AG04449 (cell line): Measurements from ENCODE around the gene CCDC15.
"Not testable (repeated sequence)": the region's sequence is repeated elsewhere in the genome, so short reads cannot be mapped to it uniquely, and the experiment has no call there.

Experiments used
- CTCF ChIA-PET: fragments of 350-600 bp; formaldehyde crosslinking; extraction: SDS; loops from one replicate; lab custom pipeline; 2021; ENCODE audit warnings: antibody characterized with exemption; lab: Yijun Ruan, JAX
- POLR2A ChIA-PET: fragments of 400-600, 350-600 bp; formaldehyde crosslinking; extraction: SDS; loops from one replicate; lab custom pipeline; 2020; ENCODE audit warnings: antibody characterized with exemption, inconsistent platforms; lab: Yijun Ruan, JAX
- DNase-seq: peaks from one replicate; pipeline ENCODE4 v3.0.0-alpha.2; 2010; ENCODE audit warnings: low read depth, low spot score
- H3K4me3 ChIP-seq: 2 replicates; pipeline ENCODE4 v1.5.1; 2011; ENCODE audit warnings: low read depth, mild to moderate bottlenecking, control low read depth, low read length
- CTCF ChIP-seq: IDR thresholded peaks from one replicate; pipeline ENCODE4 v1.5.1; 2011; ENCODE audit warnings: mild to moderate bottlenecking, moderate library complexity, low read length, control low read depth, inconsistent platforms; ENCODE audit not compliant: insufficient read depth; ENCODE audit errors: missing control alignments

The CCDC15 gene

GRCh38 chr11:125085301-125086081, 131.5 kb downstream of the CCDC15 start:
- no peak overlapping the region for H3K4me3 ChIP-seq
- CTCF ChIA-PET, result no interaction called here
- TF ChIP-seq CTCF, result no peak
- POLR2A ChIA-PET, result no interaction called here
- DNase-seq, result no peak

DNA sequence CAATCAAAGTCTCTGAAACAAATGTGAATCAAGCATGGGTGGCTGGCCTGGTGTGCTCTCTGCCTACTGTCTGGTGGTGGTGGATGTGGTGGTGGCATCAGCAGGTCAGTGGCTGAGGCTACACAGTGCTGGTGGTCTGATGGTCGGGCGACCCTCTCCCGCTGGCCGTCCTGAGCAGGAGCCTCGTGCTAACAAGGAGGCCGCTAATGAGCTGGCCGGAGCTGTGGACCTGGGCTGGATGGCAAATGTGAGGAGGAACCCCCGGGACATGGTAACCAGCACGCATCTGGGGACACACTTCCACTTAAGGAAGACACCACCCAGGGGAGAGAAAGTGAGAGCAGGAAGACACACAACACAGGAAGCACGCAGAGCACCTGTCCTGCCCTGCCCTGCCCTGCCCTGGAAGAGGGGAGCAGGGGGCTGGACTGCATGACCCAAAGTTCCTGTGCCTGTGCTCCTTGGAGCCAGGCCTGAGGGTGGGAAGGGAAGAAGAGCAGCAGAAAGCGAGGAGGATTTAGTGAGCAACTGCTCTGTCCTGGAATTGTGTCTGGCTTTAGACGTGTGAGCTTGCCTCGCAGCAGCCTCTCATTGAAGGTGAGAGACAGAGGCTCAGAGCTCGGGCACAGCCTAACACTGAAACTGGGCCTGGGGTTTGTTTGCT, 132.8 kb downstream of the CCDC15 start:
- TF ChIP-seq CTCF, result no peak
- no peak overlapping the region for H3K4me3 ChIP-seq
- no peak for DNase-seq
- POLR2A ChIA-PET, result no interaction called here
- CTCF ChIA-PET, result interaction anchor here (1.0 to 13.9 kb wide), 4 partner anchors 24 to 261 kb away, joined by 3 to 160 read pairs (median 48); partner anchors contain the start of gene TMEM218

- no peak overlapping the region for H3K4me3 ChIP-seq
- CTCF ChIA-PET, result interaction anchor here (0.9 to 13.9 kb wide), 5 partner anchors 36 to 345 kb away, joined by 4 to 160 read pairs (median 5); no protein-coding TSS in a partner anchor
- no peak for TF ChIP-seq CTCF
- DNase-seq, result no peak
- POLR2A ChIA-PET, result no interaction called here
These were observed 134.1 kb downstream of the CCDC15 start for GRCh38 chr11:125088123-125088522.

GRCh38 chr11:125088576-125089455, 134.8 kb downstream of the CCDC15 start:
- CTCF ChIA-PET, result interaction anchor here (0.9 to 13.9 kb wide), 6 partner anchors 19 to 344 kb away, joined by 3 to 160 read pairs (median 4); no protein-coding TSS in a partner anchor
- TF ChIP-seq CTCF, result no peak
- no peak overlapping the region for H3K4me3 ChIP-seq
- POLR2A ChIA-PET, result no interaction called here
- no peak for DNase-seq

GRCh38 chr11:125089481-125089880, 135.5 kb downstream of the CCDC15 start:
- CTCF ChIA-PET, result interaction anchor here (1.2 to 13.9 kb wide), 6 partner anchors 11 to 346 kb away, joined by 3 to 160 read pairs (median 20); no protein-coding TSS in a partner anchor
- DNase-seq, POLR2A ChIA-PET, H3K4me3 ChIP-seq: not testable (repeated sequence)

DNA sequence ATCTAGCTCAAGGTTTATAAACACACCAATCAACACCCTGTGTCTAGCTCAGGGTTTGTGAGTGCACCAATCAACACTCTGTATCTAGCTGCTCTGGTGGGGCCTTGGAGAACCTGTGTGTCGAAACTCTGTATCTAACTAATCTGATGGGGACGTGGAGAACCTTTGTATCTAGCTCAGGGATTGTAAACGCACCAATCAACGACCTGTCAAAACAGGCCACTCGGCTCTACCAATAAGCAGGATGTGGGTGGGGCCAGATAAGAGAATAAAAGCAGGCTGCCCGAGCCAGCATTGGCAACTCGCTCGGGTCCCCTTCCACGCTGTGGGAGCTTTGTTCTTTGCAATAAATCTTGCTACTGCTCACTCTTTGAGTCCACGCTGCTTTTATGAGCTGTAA, 136.1 kb downstream of the CCDC15 start:
- DNase-seq, POLR2A ChIA-PET: not testable (repeated sequence)

More for the DNA sequence above, 136.1 kb downstream of the CCDC15 start:
- H3K4me3 ChIP-seq, result not testable (repeated sequence)
- CTCF ChIA-PET, result interaction anchor here (0.9 to 13.9 kb wide), 20 partner anchors 11 to 345 kb away, joined by 3 to 160 read pairs (median 13); no protein-coding TSS in a partner anchor
